Breast epithelium (tissue), 3 donors: Measurements from ENCODE around the gene CXCR6.

Experiments
- POLR2A ChIP-seq: fragments of 450-650 bp; IDR thresholded peaks from one replicate; pipeline ENCODE4 v1.6.1; 2016; ENCODE audit warnings: antibody characterized with exemption, mild to moderate bottlenecking, moderate library complexity
- TF ChIP-seq, protein P1 (sequence below), 3 donors: fragments of 450-650 bp; IDR thresholded peaks; one replicate each; pipeline ENCODE4 v1.5.1; 2016 to 2017; ENCODE audit warnings: antibody characterized with exemption in 3 of 3, mild to moderate bottlenecking in 3 of 3, moderate library complexity in 3 of 3

- TF ChIP-seq, protein P1, sequence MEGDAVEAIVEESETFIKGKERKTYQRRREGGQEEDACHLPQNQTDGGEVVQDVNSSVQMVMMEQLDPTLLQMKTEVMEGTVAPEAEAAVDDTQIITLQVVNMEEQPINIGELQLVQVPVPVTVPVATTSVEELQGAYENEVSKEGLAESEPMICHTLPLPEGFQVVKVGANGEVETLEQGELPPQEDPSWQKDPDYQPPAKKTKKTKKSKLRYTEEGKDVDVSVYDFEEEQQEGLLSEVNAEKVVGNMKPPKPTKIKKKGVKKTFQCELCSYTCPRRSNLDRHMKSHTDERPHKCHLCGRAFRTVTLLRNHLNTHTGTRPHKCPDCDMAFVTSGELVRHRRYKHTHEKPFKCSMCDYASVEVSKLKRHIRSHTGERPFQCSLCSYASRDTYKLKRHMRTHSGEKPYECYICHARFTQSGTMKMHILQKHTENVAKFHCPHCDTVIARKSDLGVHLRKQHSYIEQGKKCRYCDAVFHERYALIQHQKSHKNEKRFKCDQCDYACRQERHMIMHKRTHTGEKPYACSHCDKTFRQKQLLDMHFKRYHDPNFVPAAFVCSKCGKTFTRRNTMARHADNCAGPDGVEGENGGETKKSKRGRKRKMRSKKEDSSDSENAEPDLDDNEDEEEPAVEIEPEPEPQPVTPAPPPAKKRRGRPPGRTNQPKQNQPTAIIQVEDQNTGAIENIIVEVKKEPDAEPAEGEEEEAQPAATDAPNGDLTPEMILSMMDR (IDR thresholded peaks at IDR 0.05) = no peak
- TF ChIP-seq POLR2A = no peak
Observed at GRCh38 chr3:45980229-45980813, 37.1 kb downstream of the CXCR6 start.
